Stimulated activated CD8-positive, alpha-beta memory T cell treated with anti-CD3 and anti-CD28 coated beads, Interleukin-4, amount 100 ng/mL, for 24 hours (primary cell): ENCODE data around the gene CPSF4.
A peak's percentile ranks its signal among the peaks of the same experiment; 100 is the strongest.

Source experiments
- DNase-seq: peaks from one replicate; pipeline ENCODE4 v3.0.0-alpha.2; 2020; ENCODE audit warnings: low read depth

The CPSF4 gene

GRCh38 chr7:99438573-99439480, at the start of gene CPSF4, which contains the start of gene PTCD1:
Gene CPSF4 (plus strand): TSS chr7:99438943. CDS start chr7:99439083, 140 bp downstream.
Gene PTCD1 (minus strand): TSS chr7:99438798. CDS start chr7:99435242, 3,556 bp downstream.
- DNase-seq, result peak; percentile 88

GRCh38 chr7:99389772-99390171, 49.0 kb upstream of the CPSF4 start:
- no peak for DNase-seq

- no peak for DNase-seq
Measured at GRCh38 chr7:99390941-99391602, 47.7 kb upstream of the CPSF4 start.

- no peak for DNase-seq
Measured at GRCh38 chr7:99392046-99392445, 46.7 kb upstream of the CPSF4 start.

- peak; percentile 75 for DNase-seq
Measured at GRCh38 chr7:99392659-99393354, 45.9 kb upstream of the CPSF4 start.

GRCh38 chr7:99393355-99394187, 45.2 kb upstream of the CPSF4 start:
- no peak for DNase-seq

GRCh38 chr7:99394188-99394502, 44.6 kb upstream of the CPSF4 start:
- DNase-seq, result no peak

- no peak for DNase-seq
Measured at GRCh38 chr7:99395616-99396327, 43.0 kb upstream of the CPSF4 start.

- no peak for DNase-seq
Measured at GRCh38 chr7:99396418-99397296, 42.1 kb upstream of the CPSF4 start.

GRCh38 chr7:99397297-99397983, 41.3 kb upstream of the CPSF4 start:
- DNase-seq, result no peak

- no peak for DNase-seq
Measured at GRCh38 chr7:99398891-99399445, 39.8 kb upstream of the CPSF4 start.

GRCh38 chr7:99399597-99399996, 39.1 kb upstream of the CPSF4 start:
- no peak for DNase-seq

GRCh38 chr7:99402854-99403253, 35.9 kb upstream of the CPSF4 start:
- DNase-seq, result no peak

- no peak for DNase-seq
Measured at GRCh38 chr7:99403764-99404163, 35.0 kb upstream of the CPSF4 start.

- no peak for DNase-seq
Measured at GRCh38 chr7:99404235-99404976, 34.3 kb upstream of the CPSF4 start.

- no peak for DNase-seq
Measured at GRCh38 chr7:99404977-99405320, 33.8 kb upstream of the CPSF4 start.

GRCh38 chr7:99406557-99406956, 32.2 kb upstream of the CPSF4 start:
- no peak for DNase-seq

- no peak for DNase-seq
Measured at GRCh38 chr7:99407872-99408378, 30.8 kb upstream of the CPSF4 start.
